SH-SY5Y (cell line): ENCODE measurements around the gene EHBP1.

Experiments
- GATA2 ChIP-seq: IDR thresholded peaks from 2 replicates; pipeline ENCODE4 v1.6.1; 2011; ENCODE audit warnings: mild to moderate bottlenecking, low read depth, low read length
- GATA3 ChIP-seq: IDR thresholded peaks from 2 replicates; pipeline ENCODE4 v1.6.1; 2011; ENCODE audit warnings: low read depth, mild to moderate bottlenecking, low read length, moderate library complexity

- TF ChIP-seq GATA2: no peak
- no peak for TF ChIP-seq GATA3
Observed at GRCh38 chr2:62931536-62931935, 226.0 kb downstream of the EHBP1 start.
